Ovary (tissue), 9 donors: Measurements from ENCODE around the gene GABRA1. TPM values are rescaled to one million over a fixed set of nuclear protein-coding genes. Genes with fewer than 3 reads are reported as not detected.

Experiments
- DNase-seq, 5 donors: peaks; one replicate each; pipeline ENCODE4 v3.0.0-alpha.2; 2019 to 2020
- H3K27ac ChIP-seq, 2 donors: fragments of 200-600 bp; one replicate each; pipeline versions ENCODE4 v1.5.1 to v1.8.0; 2019 to 2022
- H3K27me3 ChIP-seq: fragments of 200-600 bp; one replicate; pipeline ENCODE4 v1.8.0; 2022
- H3K36me3 ChIP-seq: fragments of 200-600 bp; sonication (generic); one replicate; pipeline ENCODE4 v1.5.1; 2019
- H3K4me1 ChIP-seq: one replicate; pipeline ENCODE4 v1.8.1; 2013; ENCODE audit warnings: mild to moderate bottlenecking, moderate library complexity; ENCODE audit not compliant: insufficient read depth
- H3K4me3 ChIP-seq: fragments of 200-600 bp; sonication (generic); one replicate; pipeline ENCODE4 v1.5.1; 2017
- H3K9me3 ChIP-seq, 2 donors: fragments of 200-600 bp in 1 of 2; sonication (generic) in 1 of 2; one replicate each; pipeline versions ENCODE4 v1.5.1 to v1.8.1; 2013 to 2019; ENCODE audit warnings: mild to moderate bottlenecking in 1 of 2, moderate library complexity in 1 of 2
- CTCF ChIP-seq, 3 donors: fragments of 450-650 bp in 2 of 3; fragments of 200-600 bp in 1 of 3; IDR thresholded peaks; one replicate each; pipeline versions ENCODE4 v1.5.1 to v1.8.0; 2016 to 2022; ENCODE audit warnings: antibody characterized with exemption in 3 of 3, mild to moderate bottlenecking in 1 of 3
- EP300 ChIP-seq: sonication (generic); formaldehyde crosslinking; IDR thresholded peaks from one replicate; pipeline ENCODE4 v1.6.1; 2017; ENCODE audit warnings: antibody characterized with exemption
- POLR2A ChIP-seq: fragments of 450-650 bp; IDR thresholded peaks from one replicate; pipeline ENCODE4 v1.6.1; 2017; ENCODE audit warnings: antibody characterized with exemption, mild to moderate bottlenecking, moderate library complexity
- WGBS, 3 donors: extraction: QIAGEN DNeasy Blood & Tissue Kit in 1 of 3; methylation state at CpG; one replicate each; pipeline versions ENCODE4 v1.1.5 to v1.1.7; 2013 to 2017; 5-methylcytosine and 5-hydroxymethylcytosine counted together
- intact Hi-C, 4 donors: fragments of 100-400 bp; cut with DNase I; formaldehyde crosslinking; loops; one replicate each; pipeline versions ENCODE4 v1.11.0 to v1.15.1; 2022 to 2023
- polyA plus RNA-seq, 2 donors: library from polyadenylated mRNA; stranded (reverse); fragments of 200-250 nt in 1 of 2; fragments of 350-450 nt in 1 of 2; fragmentation: Illumina TruSeq in 1 of 2; extraction: RNeasy Lipid Tissue Mini Kit (QIAGEN cat#74804) in 1 of 2; gene quantifications; one replicate each; pipeline ENCODE4 v1.2.3, GENCODE V29; 2013 to 2014
- total RNA-seq, 7 donors: library from RNA; depleted of rRNA in 2 of 7; stranded (reverse); fragments of >200 nt in 2 of 7; fragmentation: NEBNext Ultra II Directional in 3 of 7; extraction: Animal tissue kit (Norgen Biotek cat#: 25700) in 3 of 7; gene quantifications; one replicate each; pipeline versions ENCODE4 v1.1.0 to v1.2.4, GENCODE V29; 2016 to 2023
- donor health status: DM: no; HTN: no; CAD: no; lungs with moderate emphysema.
- donor health status: DM: no; HTN: no; CAD: no.
- donor health status: Bipolar disorder and iron deficiency.
- donor health status: DM: yes; HTN: yes; CAD: no.
- donor health status: DM: no; HTN: no; CAD: no.
- donor health status: DM: yes; HTN: yes; CAD: no.

The GABRA1 gene
- total and polyA plus RNA-seq, 9 donors: not detected

- Histone ChIP-seq H3K9me3 (no peaks in the 10 kb centered on the region), H3K27me3 (no peaks in the 10 kb centered on the region), H3K4me3 (no peak overlapping the region), H3K36me3 (no peaks in the 10 kb centered on the region), H3K27ac (no peak overlapping the region), H3K4me1 (no peaks in the 10 kb centered on the region)
- TF ChIP-seq EP300 (no peak), POLR2A (no peak), CTCF (IDR thresholded peaks at IDR 0.05) (no peak)
- no peak for DNase-seq
- 77 to 81% (median 79%) methylated on average over 7 of the region's 7 CpGs for WGBS, 3 donors
- intact Hi-C loops: no loop called here
These were observed 49.1 kb downstream of the GABRA1 start for GRCh38 chr5:161897033-161897432.

DNA sequence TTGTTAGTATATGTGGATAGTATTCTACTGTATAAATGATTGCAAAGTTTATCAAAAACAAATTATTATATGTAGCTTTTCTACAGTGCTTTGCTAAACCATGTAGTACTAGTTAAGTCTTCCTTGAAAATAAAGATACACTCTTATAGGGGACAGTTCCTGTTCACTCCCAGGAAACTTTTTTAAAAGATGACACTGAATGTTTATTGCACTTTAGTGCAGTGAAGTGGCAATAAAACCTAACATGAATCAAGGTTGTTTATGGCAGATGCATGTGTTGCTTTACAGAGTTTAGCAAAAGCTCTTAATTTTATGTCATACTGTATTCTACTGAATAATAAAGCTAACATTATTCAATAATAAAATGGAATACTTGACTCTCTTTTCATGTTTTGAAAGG is 51.7 kb downstream of the GABRA1 start:
- Histone ChIP-seq H3K27ac (no peak overlapping the region), H3K36me3 (no peaks in the 10 kb centered on the region), H3K9me3 (no peaks in the 10 kb centered on the region), H3K27me3 (no peaks in the 10 kb centered on the region), H3K4me1 (no peaks in the 10 kb centered on the region), H3K4me3 (no peak overlapping the region)
- TF ChIP-seq POLR2A (no peak), CTCF (IDR thresholded peaks at IDR 0.05) (no peak), EP300 (no peak)
- intact Hi-C loops: no loop called here
- DNase-seq: no peak

DNA sequence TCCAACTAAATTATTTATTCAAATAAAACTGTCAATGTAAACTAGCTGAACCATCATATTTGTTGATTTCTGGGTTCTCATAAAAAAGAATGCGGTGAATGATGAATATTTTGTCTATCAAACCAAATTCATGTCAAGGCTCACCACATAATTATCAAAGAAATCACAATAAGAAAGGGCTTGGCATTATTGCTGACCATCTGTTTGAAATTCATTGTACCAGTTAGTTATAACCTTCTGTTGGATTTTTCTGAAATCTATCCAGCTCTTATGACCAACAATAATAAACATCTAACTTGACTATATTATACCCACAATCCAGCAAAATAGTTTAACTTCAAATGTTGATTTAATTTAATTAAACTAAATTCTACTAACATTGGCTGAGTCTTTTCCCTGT is 53.1 kb downstream of the GABRA1 start:
- Histone ChIP-seq H3K27me3 (no peaks in the 10 kb centered on the region), H3K4me3 (no peak overlapping the region), H3K27ac (no peak overlapping the region), H3K9me3 (no peaks in the 10 kb centered on the region), H3K36me3 (no peaks in the 10 kb centered on the region), H3K4me1 (no peaks in the 10 kb centered on the region)
- 83 to 100% (median 91%) methylated on average over 1 of the region's 1 CpG for WGBS, 3 donors
- no peak for DNase-seq
- intact Hi-C loops: no loop called here
- TF ChIP-seq CTCF (IDR thresholded peaks at IDR 0.05) (no peak), POLR2A (no peak), EP300 (no peak)

DNA sequence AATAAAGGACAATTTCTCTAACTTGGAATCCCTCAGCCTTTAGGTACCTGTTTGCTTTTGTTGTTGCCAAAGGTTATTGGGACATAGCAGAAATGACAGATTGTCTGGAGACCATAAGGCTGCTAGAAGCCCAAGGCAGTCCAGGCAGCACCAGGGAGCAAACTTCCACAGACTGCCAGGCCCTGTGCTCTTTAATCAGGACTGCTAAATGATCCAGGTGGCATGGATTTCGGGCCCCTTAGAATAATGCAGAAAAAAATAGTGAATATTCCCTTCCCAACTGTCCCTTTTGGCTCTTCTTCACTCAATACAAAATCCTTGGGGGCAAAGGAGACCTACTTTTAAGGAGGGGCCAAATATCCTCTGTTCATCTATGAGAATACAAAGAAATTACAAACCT is 73.9 kb downstream of the GABRA1 start:
- Histone ChIP-seq H3K36me3 (no peaks in the 10 kb centered on the region), H3K27me3 (no peaks in the 10 kb centered on the region), H3K27ac (no peak overlapping the region), H3K4me3 (no peak overlapping the region), H3K9me3 (no peaks in the 10 kb centered on the region), H3K4me1 (no peaks in the 10 kb centered on the region)
- no peak for DNase-seq
- TF ChIP-seq CTCF (IDR thresholded peaks at IDR 0.05) (no peak), POLR2A (no peak), EP300 (no peak)
- 32 to 43% (median 35%) methylated on average over 1 of the region's 1 CpG for WGBS, 3 donors
- intact Hi-C loops: no loop called here

DNA sequence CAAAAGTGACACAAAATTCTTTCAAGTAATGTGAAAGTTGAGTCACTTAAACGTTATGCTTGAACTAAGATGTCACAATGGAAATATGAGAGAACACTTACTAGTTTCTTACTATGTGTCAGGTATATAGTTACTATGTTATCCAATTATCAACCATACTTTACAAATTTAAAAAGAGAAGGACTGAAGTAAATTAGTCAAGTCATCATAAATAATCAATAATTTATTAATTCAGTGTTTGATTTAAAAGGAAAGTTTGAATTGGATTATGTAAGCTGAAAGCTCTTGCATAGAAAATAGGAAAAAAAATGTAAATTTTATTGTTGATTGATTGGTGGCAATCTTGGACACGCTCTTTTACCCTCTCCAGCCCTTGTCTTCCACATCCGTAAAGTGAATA is 76.3 kb downstream of the GABRA1 start:
- no peaks in the 10 kb centered on the region for H3K27me3 ChIP-seq
- no peak for DNase-seq
- 76 to 85% (median 80%) methylated on average over 3 of the region's 3 CpGs for WGBS, 3 donors
- H3K4me3 ChIP-seq: no peak overlapping the region
- no peak overlapping the region for H3K27ac ChIP-seq
- no peak for TF ChIP-seq POLR2A
- no peak for TF ChIP-seq CTCF (IDR thresholded peaks at IDR 0.05)
- no peak for TF ChIP-seq EP300
- intact Hi-C loops: no loop called here
- no peaks in the 10 kb centered on the region for H3K36me3 ChIP-seq
- H3K9me3 ChIP-seq: no peaks in the 10 kb centered on the region
- H3K4me1 ChIP-seq: no peaks in the 10 kb centered on the region
